Measurements from ENCODE around the gene RALGAPA1.
"Not testable (repeated sequence)": the region's sequence is repeated elsewhere in the genome, so short reads cannot be mapped to it uniquely, and the experiment has no call there.

The RALGAPA1 gene

GRCh38 chr14:35632271-35632670 lies 176.8 kb downstream of the RALGAPA1 start:
- Mint-ChIP-seq H3K4me1 (ENCODE audit: low read depth) (no peaks in the 10 kb centered on the region), H3K27me3 (no peaks in the 10 kb centered on the region), H3K4me3 (no peak overlapping the region), H3K9me3 (no peaks in the 10 kb centered on the region), H3K27ac (no peak overlapping the region), H3K36me3 (ENCODE audit: low read depth) (peaks cover 32% of the 10 kb centered on the region)
- intact Hi-C loops (cut with micrococcal nuclease): no loop called here

DNA sequence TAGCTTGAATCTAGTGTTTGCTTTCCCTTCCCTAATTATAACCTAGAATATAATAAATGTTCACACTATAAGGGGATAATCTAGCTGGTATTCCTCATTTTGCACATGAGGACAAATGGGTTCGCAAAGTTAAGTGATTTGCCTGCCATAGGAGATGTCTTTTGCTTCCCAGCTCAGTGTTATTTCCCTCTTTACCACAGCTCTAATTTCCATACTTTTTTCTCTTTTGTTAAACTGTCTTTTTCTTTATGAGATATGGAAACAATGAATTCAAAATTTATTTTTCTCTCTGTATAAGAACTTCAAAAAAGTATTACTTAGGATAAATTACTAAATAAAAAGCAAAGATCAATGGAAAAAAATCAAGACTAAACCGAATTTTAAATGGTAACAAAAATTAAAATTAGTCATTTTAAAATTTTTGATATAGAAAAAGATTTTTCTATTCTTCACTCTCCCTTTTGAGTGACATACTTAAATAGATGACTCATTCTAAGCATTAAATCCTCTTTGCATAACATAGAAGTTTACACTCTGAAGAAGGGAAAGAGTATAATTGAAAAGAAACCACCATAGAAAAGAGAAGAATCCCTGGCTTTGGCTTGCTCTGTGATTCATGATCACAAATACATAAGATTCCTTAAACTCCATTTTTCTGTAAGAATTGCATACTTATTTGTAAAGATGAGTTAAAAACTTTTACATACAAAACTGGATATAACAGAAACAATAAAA lies 177.9 kb downstream of the RALGAPA1 start:
- intact Hi-C loops (cut with micrococcal nuclease): no loop called here
- Mint-ChIP-seq H3K9me3 (no peaks in the 10 kb centered on the region), H3K27me3 (no peaks in the 10 kb centered on the region), H3K4me3 (no peak overlapping the region), H3K36me3 (ENCODE audit: low read depth) (peaks cover 27% of the 10 kb centered on the region), H3K4me1 (ENCODE audit: low read depth) (no peaks in the 10 kb centered on the region), H3K27ac (no peak overlapping the region)

DNA sequence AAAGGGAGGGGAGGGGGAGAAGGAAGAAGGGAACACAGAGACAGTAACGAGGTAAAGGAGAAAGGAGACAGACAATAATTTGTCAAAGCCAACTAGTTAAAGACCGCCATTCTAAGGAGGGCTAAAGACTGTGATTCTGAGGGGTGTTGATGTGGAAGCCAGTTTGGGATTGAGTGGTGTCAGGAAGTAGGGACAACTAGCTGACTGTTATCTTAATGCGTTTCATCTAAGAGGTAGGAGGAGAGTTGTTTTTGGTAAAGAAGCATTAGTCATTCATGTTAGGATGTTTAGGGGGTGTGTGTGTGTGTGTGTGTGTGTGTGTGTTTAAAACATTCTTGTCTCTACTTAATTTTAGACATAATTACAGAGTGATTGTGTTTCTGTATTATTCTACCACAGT lies 180.1 kb downstream of the RALGAPA1 start:
- peaks cover 23% of the 10 kb centered on the region for H3K36me3 Mint-ChIP-seq (ENCODE audit: low read depth)
- peaks cover 6% of the 10 kb centered on the region for H3K4me1 Mint-ChIP-seq (ENCODE audit: low read depth)
- H3K9me3 Mint-ChIP-seq: no peaks in the 10 kb centered on the region
- H3K27me3 Mint-ChIP-seq: no peaks in the 10 kb centered on the region
- no peak overlapping the region for H3K27ac Mint-ChIP-seq
- intact Hi-C loops (cut with micrococcal nuclease): no loop called here
- no peak overlapping the region for H3K4me3 Mint-ChIP-seq

DNA sequence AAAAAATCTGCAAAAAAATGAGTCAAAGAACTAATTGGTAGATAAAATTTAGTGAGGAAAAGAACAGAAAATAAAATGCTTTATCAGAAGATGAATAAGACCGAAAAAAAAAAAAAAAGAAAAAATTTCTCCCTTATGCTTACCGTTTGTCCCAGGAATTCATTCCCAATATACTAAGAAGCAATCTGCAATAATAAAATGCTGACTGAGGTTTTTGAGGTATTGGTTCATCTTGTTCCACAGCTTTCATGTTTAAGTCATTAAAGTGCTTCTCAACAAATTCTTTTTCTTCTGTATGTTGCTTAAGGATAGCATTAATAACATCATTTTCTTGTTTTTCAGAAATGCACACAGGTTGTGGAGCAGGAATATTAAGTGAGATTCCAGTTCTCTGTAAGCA lies 182.1 kb downstream of the RALGAPA1 start:
- intact Hi-C loops (cut with micrococcal nuclease); H3K4me1 Mint-ChIP-seq (ENCODE audit: low read depth); H3K4me3 Mint-ChIP-seq; H3K27me3 Mint-ChIP-seq; H3K9me3 Mint-ChIP-seq; H3K27ac Mint-ChIP-seq: not testable (repeated sequence)
- peaks cover 38% of the 10 kb centered on the region for H3K36me3 Mint-ChIP-seq (ENCODE audit: low read depth)

DNA sequence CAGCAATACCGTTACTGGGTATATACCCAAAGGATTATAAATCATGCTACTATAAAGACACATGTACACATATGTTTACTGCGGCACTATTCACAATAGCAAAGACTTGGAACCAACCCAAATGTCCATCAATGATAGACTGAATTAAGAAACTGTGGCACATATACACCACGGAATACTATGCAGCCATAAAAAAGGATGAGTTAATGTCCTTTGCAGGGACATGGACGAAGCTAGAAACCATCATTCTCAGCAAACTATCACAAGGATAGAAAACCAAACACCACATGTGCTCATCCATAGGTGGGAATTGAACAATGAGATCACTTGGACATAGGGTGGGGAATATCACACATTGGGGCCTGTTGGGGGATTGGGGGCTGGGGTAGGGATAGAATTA lies 187.1 kb downstream of the RALGAPA1 start:
- intact Hi-C loops (cut with micrococcal nuclease); H3K27ac Mint-ChIP-seq; H3K27me3 Mint-ChIP-seq; H3K4me3 Mint-ChIP-seq; H3K4me1 Mint-ChIP-seq (ENCODE audit: low read depth): not testable (repeated sequence)
- Mint-ChIP-seq H3K9me3 (peaks cover 26% of the 10 kb centered on the region), H3K36me3 (ENCODE audit: low read depth) (peaks cover 55% of the 10 kb centered on the region)

- H3K27me3 Mint-ChIP-seq; H3K4me3 Mint-ChIP-seq; intact Hi-C loops (cut with micrococcal nuclease); H3K27ac Mint-ChIP-seq; H3K4me1 Mint-ChIP-seq (ENCODE audit: low read depth): not testable (repeated sequence)
- peaks cover 60% of the 10 kb centered on the region for H3K36me3 Mint-ChIP-seq (ENCODE audit: low read depth)
- H3K9me3 Mint-ChIP-seq: peaks cover 26% of the 10 kb centered on the region
These were observed 189.1 kb downstream of the RALGAPA1 start for GRCh38 chr14:35619998-35620397.

DNA sequence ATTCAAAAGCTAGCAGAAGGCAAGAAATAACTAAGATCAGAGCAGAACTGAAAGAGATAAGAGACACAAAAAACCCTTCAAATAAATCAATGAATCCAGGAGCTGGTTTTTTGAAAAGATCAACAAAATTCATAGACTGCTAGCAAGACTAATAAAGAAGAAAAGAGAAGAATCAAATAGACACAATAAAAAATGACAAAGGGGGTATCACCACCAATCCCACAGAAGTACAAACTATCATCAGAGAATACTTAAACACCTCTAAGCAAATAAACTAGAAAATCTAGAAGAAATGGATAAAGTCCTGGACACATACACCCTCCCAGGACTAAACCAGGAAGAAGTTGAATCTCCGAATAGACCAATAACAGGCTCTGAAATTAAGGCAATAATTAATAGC lies 189.6 kb downstream of the RALGAPA1 start:
- H3K27ac Mint-ChIP-seq; H3K4me3 Mint-ChIP-seq; H3K4me1 Mint-ChIP-seq (ENCODE audit: low read depth); intact Hi-C loops (cut with micrococcal nuclease); H3K27me3 Mint-ChIP-seq: not testable (repeated sequence)
- Mint-ChIP-seq H3K9me3 (peaks cover 26% of the 10 kb centered on the region), H3K36me3 (ENCODE audit: low read depth) (peaks cover 55% of the 10 kb centered on the region)

- H3K36me3 Mint-ChIP-seq (ENCODE audit: low read depth): peaks cover 53% of the 10 kb centered on the region
- no peaks in the 10 kb centered on the region for H3K4me1 Mint-ChIP-seq (ENCODE audit: low read depth)
- no peak overlapping the region for H3K27ac Mint-ChIP-seq
- peaks cover 26% of the 10 kb centered on the region for H3K9me3 Mint-ChIP-seq
- H3K4me3 Mint-ChIP-seq: no peak overlapping the region
- H3K27me3 Mint-ChIP-seq: no peaks in the 10 kb centered on the region
- intact Hi-C loops (cut with micrococcal nuclease): no loop called here
These were observed 191.6 kb downstream of the RALGAPA1 start for GRCh38 chr14:35617500-35617899.

DNA sequence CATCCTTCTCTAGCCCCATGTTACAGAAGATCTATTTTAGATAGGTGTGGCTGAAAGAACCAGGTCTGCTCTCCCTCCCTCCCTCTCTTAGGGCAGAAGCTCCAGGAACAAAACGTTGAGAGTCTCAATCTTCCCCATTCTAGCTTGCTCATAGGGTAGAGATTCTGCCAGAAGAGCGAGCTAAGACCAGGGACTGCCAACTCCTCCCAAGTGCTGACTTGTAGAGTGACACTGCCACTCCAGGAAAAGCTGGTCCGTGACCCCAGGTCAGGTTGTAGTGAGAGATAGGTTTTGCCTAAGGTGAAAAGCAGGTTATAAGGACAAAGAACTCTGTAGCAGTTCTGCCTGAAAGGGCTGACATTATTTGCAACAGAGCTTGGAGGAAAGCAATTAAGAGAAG lies 201.7 kb downstream of the RALGAPA1 start:
- Mint-ChIP-seq H3K4me3 (no peak overlapping the region), H3K36me3 (ENCODE audit: low read depth) (peaks cover 65% of the 10 kb centered on the region), H3K27me3 (no peaks in the 10 kb centered on the region), H3K9me3 (peaks cover 12% of the 10 kb centered on the region), H3K27ac (no peak overlapping the region), H3K4me1 (ENCODE audit: low read depth) (no peaks in the 10 kb centered on the region)
- intact Hi-C loops (cut with micrococcal nuclease): no loop called here

- Mint-ChIP-seq H3K4me3 (no peak overlapping the region), H3K36me3 (ENCODE audit: low read depth) (peaks cover 48% of the 10 kb centered on the region), H3K9me3 (peaks cover 12% of the 10 kb centered on the region), H3K27me3 (no peaks in the 10 kb centered on the region), H3K4me1 (ENCODE audit: low read depth) (no peaks in the 10 kb centered on the region), H3K27ac (no peak overlapping the region)
- intact Hi-C loops (cut with micrococcal nuclease): no loop called here
These were observed 208.8 kb downstream of the RALGAPA1 start for GRCh38 chr14:35600253-35600652.

GRCh38 chr14:35594616-35595015 lies 214.5 kb downstream of the RALGAPA1 start:
- Mint-ChIP-seq H3K4me1 (ENCODE audit: low read depth) (no peaks in the 10 kb centered on the region), H3K4me3 (no peak overlapping the region), H3K36me3 (ENCODE audit: low read depth) (peaks cover 46% of the 10 kb centered on the region), H3K27ac (no peak overlapping the region), H3K9me3 (peaks cover 12% of the 10 kb centered on the region), H3K27me3 (no peaks in the 10 kb centered on the region)
- intact Hi-C loops (cut with micrococcal nuclease): no loop called here

DNA sequence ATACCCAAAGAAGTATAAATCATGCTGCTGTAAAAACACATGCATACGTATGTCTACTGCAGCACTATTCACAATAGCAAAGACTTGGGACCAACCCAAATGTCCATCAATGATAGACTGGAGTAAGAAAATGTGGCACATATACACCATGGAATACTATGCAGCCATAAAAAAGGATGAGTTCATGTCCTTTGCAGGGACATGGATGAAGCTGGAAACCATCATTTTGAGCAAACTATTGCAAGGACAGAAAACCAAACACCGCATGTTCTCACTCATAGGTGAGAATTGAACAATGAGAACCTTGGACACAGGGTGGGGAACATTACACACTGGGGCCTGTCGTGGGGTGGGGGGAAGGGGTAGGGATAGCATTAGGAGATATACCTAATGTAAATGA lies 221.7 kb downstream of the RALGAPA1 start:
- H3K27ac Mint-ChIP-seq; H3K27me3 Mint-ChIP-seq; intact Hi-C loops (cut with micrococcal nuclease); H3K4me3 Mint-ChIP-seq; H3K4me1 Mint-ChIP-seq (ENCODE audit: low read depth): not testable (repeated sequence)
- Mint-ChIP-seq H3K9me3 (peaks cover 19% of the 10 kb centered on the region), H3K36me3 (ENCODE audit: low read depth) (peaks cover 46% of the 10 kb centered on the region)

GRCh38 chr14:35578639-35579038 lies 230.5 kb downstream of the RALGAPA1 start:
- H3K36me3 Mint-ChIP-seq (ENCODE audit: low read depth): peaks cover 13% of the 10 kb centered on the region
- H3K4me1 Mint-ChIP-seq (ENCODE audit: low read depth): peaks cover 21% of the 10 kb centered on the region
- intact Hi-C loops (cut with micrococcal nuclease): no loop called here
- H3K9me3 Mint-ChIP-seq: peaks cover 9% of the 10 kb centered on the region
- H3K27ac Mint-ChIP-seq: no peak overlapping the region
- H3K4me3 Mint-ChIP-seq: no peak overlapping the region
- no peaks in the 10 kb centered on the region for H3K27me3 Mint-ChIP-seq

DNA sequence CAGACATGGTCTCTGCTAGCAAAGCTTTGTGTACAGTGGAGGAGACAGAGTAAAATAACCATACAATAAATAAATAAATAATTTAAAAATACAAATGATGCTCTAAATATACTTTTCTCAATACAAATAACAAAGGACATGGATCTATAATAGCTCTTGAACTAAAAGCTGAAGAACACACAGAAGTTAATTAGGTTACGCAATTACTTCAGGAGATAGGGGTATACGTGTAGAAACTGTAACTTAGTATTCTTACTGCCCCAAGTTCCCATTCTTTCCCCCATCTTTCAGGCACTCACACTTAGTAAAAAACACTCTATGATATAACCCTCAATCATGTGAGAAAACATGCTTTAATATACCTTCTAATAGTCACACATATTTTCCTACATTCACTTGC lies 231.0 kb downstream of the RALGAPA1 start:
- H3K9me3 Mint-ChIP-seq: peaks cover 4% of the 10 kb centered on the region
- H3K4me3 Mint-ChIP-seq: no peak overlapping the region
- H3K36me3 Mint-ChIP-seq (ENCODE audit: low read depth): peaks cover 8% of the 10 kb centered on the region
- intact Hi-C loops (cut with micrococcal nuclease): no loop called here
- H3K4me1 Mint-ChIP-seq (ENCODE audit: low read depth): peaks cover 16% of the 10 kb centered on the region
- no peak overlapping the region for H3K27ac Mint-ChIP-seq
- no peaks in the 10 kb centered on the region for H3K27me3 Mint-ChIP-seq

GRCh38 chr14:35576856-35577255 lies 232.2 kb downstream of the RALGAPA1 start:
- Mint-ChIP-seq H3K27ac (no peak overlapping the region), H3K27me3 (no peaks in the 10 kb centered on the region)
- intact Hi-C loops (cut with micrococcal nuclease): no loop called here

More at GRCh38 chr14:35576856-35577255, 232.2 kb downstream of the RALGAPA1 start:
- no peak overlapping the region for H3K4me3 Mint-ChIP-seq
- no peaks in the 10 kb centered on the region for H3K9me3 Mint-ChIP-seq
- H3K4me1 Mint-ChIP-seq (ENCODE audit: low read depth): peaks cover 6% of the 10 kb centered on the region
- peaks cover 7% of the 10 kb centered on the region for H3K36me3 Mint-ChIP-seq (ENCODE audit: low read depth)

Data from dendritic cell treated with granulocyte-macrophage colony-stimulating factor and Interleukin-4, amounts not matched to agents 40 ng/mL and 50 ng/mL, for 4 days (primary cell).